ENCODE results near the gene RABGEF1.
"Not testable (repeated sequence)": the region's sequence is repeated elsewhere in the genome, so short reads cannot be mapped to it uniquely, and the experiment has no call there.

DNA sequence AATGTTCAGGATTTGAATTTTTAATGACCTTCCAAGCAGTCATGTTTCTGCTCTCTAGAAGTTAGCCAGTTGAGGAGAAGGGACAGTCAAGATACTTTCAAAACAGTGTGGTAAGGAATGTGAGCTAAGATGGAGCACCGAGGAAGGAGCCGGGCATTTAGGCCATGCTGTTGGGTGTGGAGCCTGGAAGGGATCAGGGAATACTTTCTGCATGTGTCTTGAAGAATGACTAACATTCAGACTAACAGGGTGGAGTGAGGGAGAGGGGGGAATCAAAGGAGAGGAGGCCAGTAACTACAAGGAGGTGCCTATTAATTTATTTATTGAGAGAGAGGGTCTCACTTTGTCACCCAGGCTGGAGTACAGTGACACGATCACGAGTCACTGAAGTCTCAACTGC is 1.8 kb downstream of the RABGEF1 start:
- TF ChIP-seq, protein P1, sequence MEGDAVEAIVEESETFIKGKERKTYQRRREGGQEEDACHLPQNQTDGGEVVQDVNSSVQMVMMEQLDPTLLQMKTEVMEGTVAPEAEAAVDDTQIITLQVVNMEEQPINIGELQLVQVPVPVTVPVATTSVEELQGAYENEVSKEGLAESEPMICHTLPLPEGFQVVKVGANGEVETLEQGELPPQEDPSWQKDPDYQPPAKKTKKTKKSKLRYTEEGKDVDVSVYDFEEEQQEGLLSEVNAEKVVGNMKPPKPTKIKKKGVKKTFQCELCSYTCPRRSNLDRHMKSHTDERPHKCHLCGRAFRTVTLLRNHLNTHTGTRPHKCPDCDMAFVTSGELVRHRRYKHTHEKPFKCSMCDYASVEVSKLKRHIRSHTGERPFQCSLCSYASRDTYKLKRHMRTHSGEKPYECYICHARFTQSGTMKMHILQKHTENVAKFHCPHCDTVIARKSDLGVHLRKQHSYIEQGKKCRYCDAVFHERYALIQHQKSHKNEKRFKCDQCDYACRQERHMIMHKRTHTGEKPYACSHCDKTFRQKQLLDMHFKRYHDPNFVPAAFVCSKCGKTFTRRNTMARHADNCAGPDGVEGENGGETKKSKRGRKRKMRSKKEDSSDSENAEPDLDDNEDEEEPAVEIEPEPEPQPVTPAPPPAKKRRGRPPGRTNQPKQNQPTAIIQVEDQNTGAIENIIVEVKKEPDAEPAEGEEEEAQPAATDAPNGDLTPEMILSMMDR (conservative IDR thresholded peaks at IDR 0.05; ENCODE audit: low read length), result not testable (repeated sequence)
- not testable (repeated sequence) for TF ChIP-seq EZH2phosphoT487 (IDR thresholded peaks at IDR 0.05; ENCODE audit: borderline replicate concordance, low read depth, low read length)

Data from OCI-LY7 (cell line).